GM19324 (cell line): Measurements from ENCODE around the gene HSPD1.

Source experiments
- ATAC-seq: cut with Tn5 transposase; IDR thresholded peaks from one replicate; pipeline ENCODE4 v1.9.1; 2021; ENCODE audit warnings: mild to moderate bottlenecking, moderate library complexity; ENCODE audit not compliant: unreplicated experiment, low FRiP score

Gene HSPD1

DNA sequence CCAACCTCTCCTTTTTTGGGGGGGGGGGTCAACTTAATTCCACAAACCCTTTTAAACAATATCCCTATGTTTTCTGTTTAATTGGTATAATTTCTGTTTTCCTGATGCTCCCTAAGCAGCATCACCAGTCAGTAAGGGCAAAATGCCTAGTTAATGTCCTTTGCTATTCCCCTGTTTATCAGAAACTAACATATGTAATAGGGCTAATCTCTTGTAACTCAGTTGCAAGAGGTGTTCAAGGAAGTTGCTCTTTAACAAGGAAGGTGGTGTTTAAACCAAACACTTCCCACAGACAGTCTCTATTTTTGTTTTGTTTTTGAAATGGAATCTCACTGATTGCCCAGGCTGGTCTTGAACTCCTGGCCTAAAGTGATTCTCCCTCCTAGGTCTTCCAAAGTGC, 52.8 kb downstream of the HSPD1 start:
- no peak for ATAC-seq

DNA sequence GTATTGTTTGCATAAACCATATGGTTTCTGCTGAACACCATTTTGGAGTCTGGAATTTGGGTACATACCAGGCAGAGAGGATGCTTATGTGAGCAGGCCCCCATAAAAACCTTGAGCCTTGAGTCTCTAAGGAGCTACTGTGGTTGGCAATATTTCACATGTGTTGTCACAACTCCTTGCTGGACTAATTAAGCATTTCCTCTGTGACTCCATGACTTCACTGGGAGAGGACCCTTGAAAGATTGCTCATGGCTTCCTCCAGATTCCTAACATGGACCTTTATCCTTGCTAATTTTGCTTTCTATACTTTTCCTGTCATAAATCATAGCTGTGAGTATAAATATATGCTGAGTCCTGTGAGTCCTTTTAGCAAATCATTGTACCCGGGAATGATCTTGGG, 53.9 kb downstream of the HSPD1 start:
- no peak for ATAC-seq

DNA sequence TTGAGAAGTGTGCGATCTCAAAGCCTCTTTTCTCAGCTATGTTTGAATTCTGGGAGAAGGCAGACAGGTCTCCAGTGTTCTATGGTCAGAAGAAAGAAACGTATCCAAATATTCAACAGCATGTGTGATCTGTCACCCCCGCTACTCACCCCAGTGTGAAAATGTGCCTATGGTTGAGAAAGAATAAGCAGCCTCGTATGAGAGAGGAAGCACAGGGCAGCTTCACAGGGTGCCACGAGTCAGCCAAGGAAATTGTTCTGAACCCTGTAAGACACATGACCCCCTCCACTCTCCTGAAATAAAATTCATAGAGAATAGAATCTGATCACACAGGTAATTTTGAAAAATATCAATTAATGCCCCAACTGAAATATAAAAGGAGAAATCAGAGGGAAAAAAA, 56.8 kb downstream of the HSPD1 start:
- no peak for ATAC-seq

DNA sequence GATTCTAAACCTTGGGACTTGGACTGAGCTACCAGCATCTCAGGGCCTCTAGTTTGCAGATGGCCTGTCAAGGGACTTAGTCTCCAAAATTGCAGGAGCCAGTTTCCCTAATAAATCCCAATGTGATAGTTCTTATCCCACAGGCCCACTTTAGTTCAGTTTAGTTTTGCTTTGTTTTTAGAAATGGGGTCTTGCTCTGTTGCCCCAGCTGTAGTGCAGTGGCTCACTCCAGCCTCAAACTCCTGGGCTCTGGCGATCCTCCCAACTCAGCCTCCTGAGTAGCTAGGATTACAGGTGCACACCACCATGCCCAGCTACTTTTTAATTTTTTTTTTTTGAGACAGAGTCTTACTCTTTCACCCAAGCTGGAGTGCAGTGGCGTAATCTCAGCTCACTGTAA, 62.3 kb downstream of the HSPD1 start:
- no peak for ATAC-seq
